Astrocyte (in vitro differentiated cells and primary cell): ENCODE data around the gene RPL10L. TPM values are rescaled to one million over a fixed set of nuclear protein-coding genes. Genes with fewer than 3 reads are reported as not detected.

ENCODE experiments used
- DNase-seq: peaks from one replicate; pipeline ENCODE4 v3.0.0-alpha.2; 2010; ENCODE audit warnings: low read depth
- FAIRE-seq: peaks from 2 replicates; lab custom pipeline; 2011; peaks lifted over from hg19 to GRCh38; lab: Jason Lieb, UNC
- H2AFZ ChIP-seq: 2 replicates; pipeline ENCODE4 v1.6.0; 2012; ENCODE audit warnings: low read depth, low read length, inconsistent platforms
- H3K27ac ChIP-seq: 2 replicates; pipeline ENCODE4 v1.5.1; 2011; ENCODE audit warnings: low read depth, low read length, inconsistent platforms
- H3K27me3 ChIP-seq: 2 replicates; pipeline ENCODE4 v1.6.0; 2011; ENCODE audit warnings: low read length, inconsistent platforms; ENCODE audit not compliant: insufficient read depth
- H3K36me3 ChIP-seq: 2 replicates; pipeline ENCODE4 v1.5.1; 2011; ENCODE audit warnings: low read length, inconsistent platforms; ENCODE audit not compliant: insufficient read depth
- H3K4me1 ChIP-seq: 2 replicates; pipeline ENCODE4 v1.5.1; 2011; ENCODE audit warnings: low read length, inconsistent platforms; ENCODE audit not compliant: insufficient read depth
- H3K4me2 ChIP-seq: 2 replicates; pipeline ENCODE4 v1.6.0; 2012; ENCODE audit warnings: low read length, inconsistent platforms
- H3K4me3 ChIP-seq: 2 replicates; pipeline ENCODE4 v1.5.1; 2011; ENCODE audit warnings: low read depth, mild to moderate bottlenecking, low read length, inconsistent platforms; ENCODE audit not compliant: insufficient read depth
- H3K79me2 ChIP-seq: 2 replicates; pipeline ENCODE4 v1.6.0; 2012; ENCODE audit warnings: mild to moderate bottlenecking, low read length, inconsistent platforms; ENCODE audit not compliant: insufficient read depth
- H3K9ac ChIP-seq: 2 replicates; pipeline ENCODE4 v1.6.0; 2012; ENCODE audit warnings: mild to moderate bottlenecking, low read length, inconsistent platforms
- H3K9me3 ChIP-seq: 2 replicates; pipeline ENCODE4 v1.5.1; 2012; ENCODE audit warnings: low read depth, mild to moderate bottlenecking, low read length, inconsistent platforms; ENCODE audit not compliant: insufficient read depth
- H4K20me1 ChIP-seq: 2 replicates; pipeline ENCODE4 v1.6.0; 2012; ENCODE audit warnings: low read length, inconsistent platforms; ENCODE audit not compliant: insufficient read depth
- H3K27ac Mint-ChIP-seq: one replicate; pipeline ENCODE4 v1.8.0; 2021; ENCODE audit warnings: mild to moderate bottlenecking, mixed read lengths; ENCODE audit not compliant: unreplicated experiment
- H3K27me3 Mint-ChIP-seq: one replicate; pipeline ENCODE4 v1.8.0; 2021; ENCODE audit warnings: low read depth, mixed read lengths; ENCODE audit not compliant: unreplicated experiment
- H3K36me3 Mint-ChIP-seq: one replicate; pipeline ENCODE4 v1.8.0; 2021; ENCODE audit warnings: low read depth, mixed read lengths; ENCODE audit not compliant: unreplicated experiment
- H3K4me1 Mint-ChIP-seq: one replicate; pipeline ENCODE4 v1.8.0; 2021; ENCODE audit warnings: low read depth, mixed read lengths; ENCODE audit not compliant: unreplicated experiment
- H3K4me3 Mint-ChIP-seq: one replicate; pipeline ENCODE4 v1.8.0; 2021; ENCODE audit warnings: mild to moderate bottlenecking, moderate library complexity, mixed read lengths; ENCODE audit not compliant: unreplicated experiment
- H3K9me3 Mint-ChIP-seq: one replicate; pipeline ENCODE4 v1.8.0; 2021; ENCODE audit warnings: mild to moderate bottlenecking, mixed read lengths; ENCODE audit not compliant: unreplicated experiment
- EZH2 ChIP-seq: IDR thresholded peaks from 2 replicates; pipeline ENCODE4 v1.6.1; 2012; ENCODE audit warnings: mild to moderate bottlenecking, low read length, inconsistent platforms; ENCODE audit not compliant: insufficient read depth
- total RNA-seq: library from RNA; stranded (reverse); gene quantifications from 2 replicates; pipeline ENCODE4 v1.2.1, GENCODE V29; 2021
- TF ChIP-seq, protein P1 (sequence below): IDR thresholded peaks from 2 replicates; pipeline ENCODE4 v1.5.1; 2011; ENCODE audit warnings: low read depth, mild to moderate bottlenecking, inconsistent platforms, low read length, moderate library complexity; ENCODE audit not compliant: insufficient read depth

The RPL10L gene
- total RNA-seq, 1 donor from 2014 or later = not detected

DNA sequence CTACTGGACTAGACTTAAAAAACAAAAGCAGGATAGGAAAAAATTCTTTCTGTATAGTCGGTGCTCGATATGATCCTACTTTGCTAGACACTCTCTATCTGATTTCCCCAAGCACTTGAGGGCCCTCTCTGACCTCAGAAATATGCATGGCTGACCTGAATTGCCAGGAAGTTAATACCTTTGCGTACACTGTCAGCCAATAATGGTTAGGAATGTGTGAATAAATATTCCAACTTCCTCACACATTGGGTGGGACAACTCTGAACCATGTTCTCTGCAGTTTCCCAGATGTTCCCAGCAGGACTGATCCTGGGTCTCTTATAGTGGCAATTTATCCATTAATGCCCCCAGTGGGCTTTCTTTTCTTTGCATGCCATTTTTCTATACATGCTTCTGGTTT lies 20.5 kb upstream of the RPL10L start:
- Mint-ChIP-seq H3K36me3 (no peaks in the 10 kb centered on the region), H3K9me3 (no peaks in the 10 kb centered on the region), H3K27me3 (no peaks in the 10 kb centered on the region), H3K4me1 (no peaks in the 10 kb centered on the region), H3K4me3 (no peak overlapping the region), H3K27ac (no peak overlapping the region)
- Histone ChIP-seq H4K20me1 (no peaks in the 10 kb centered on the region), H3K79me2 (no peaks in the 10 kb centered on the region), H3K9me3 (no peaks in the 10 kb centered on the region), H3K27ac (no peak overlapping the region), H3K4me1 (no peaks in the 10 kb centered on the region), H3K4me2 (no peak overlapping the region), H2AFZ (no peak overlapping the region), H3K9ac (no peak overlapping the region), H3K36me3 (no peaks in the 10 kb centered on the region), H3K4me3 (no peak overlapping the region), H3K27me3 (no peaks in the 10 kb centered on the region)
- DNase-seq (no peak), FAIRE-seq (no peak)
- TF ChIP-seq EZH2 = no peak
- TF ChIP-seq, protein P1, sequence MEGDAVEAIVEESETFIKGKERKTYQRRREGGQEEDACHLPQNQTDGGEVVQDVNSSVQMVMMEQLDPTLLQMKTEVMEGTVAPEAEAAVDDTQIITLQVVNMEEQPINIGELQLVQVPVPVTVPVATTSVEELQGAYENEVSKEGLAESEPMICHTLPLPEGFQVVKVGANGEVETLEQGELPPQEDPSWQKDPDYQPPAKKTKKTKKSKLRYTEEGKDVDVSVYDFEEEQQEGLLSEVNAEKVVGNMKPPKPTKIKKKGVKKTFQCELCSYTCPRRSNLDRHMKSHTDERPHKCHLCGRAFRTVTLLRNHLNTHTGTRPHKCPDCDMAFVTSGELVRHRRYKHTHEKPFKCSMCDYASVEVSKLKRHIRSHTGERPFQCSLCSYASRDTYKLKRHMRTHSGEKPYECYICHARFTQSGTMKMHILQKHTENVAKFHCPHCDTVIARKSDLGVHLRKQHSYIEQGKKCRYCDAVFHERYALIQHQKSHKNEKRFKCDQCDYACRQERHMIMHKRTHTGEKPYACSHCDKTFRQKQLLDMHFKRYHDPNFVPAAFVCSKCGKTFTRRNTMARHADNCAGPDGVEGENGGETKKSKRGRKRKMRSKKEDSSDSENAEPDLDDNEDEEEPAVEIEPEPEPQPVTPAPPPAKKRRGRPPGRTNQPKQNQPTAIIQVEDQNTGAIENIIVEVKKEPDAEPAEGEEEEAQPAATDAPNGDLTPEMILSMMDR = no peak

DNA sequence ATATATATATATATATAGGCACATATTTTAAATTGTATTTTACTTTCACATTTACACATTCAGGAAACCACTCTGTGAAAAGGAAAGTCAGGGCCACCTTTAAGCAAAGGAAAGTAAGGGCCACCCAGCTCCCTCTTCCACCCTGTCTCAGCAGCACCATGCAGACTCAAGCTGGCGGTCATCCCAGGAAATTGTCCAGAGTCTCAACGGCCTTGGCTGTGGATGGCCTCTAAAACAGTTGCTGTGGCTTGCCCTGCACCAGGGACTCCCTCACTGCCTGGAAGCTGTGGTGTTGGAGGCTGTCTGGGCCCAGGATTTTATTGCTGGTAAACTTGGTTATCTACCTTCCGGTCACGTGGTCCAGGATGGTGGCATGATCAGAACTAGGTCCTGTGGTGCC lies 11.8 kb upstream of the RPL10L start:
- no peak for FAIRE-seq
- no peak overlapping the region for H3K27ac Mint-ChIP-seq

GRCh38 chr14:46661728-46662127 lies 10.1 kb upstream of the RPL10L start:
- H3K36me3 Mint-ChIP-seq = no peaks in the 10 kb centered on the region
- H3K4me1 ChIP-seq = no peaks in the 10 kb centered on the region
- H3K27me3 ChIP-seq = no peaks in the 10 kb centered on the region
- no peaks in the 10 kb centered on the region for H3K27me3 Mint-ChIP-seq
- H3K36me3 ChIP-seq = no peaks in the 10 kb centered on the region
- no peak overlapping the region for H2AFZ ChIP-seq
- H3K27ac Mint-ChIP-seq = no peak overlapping the region
- H3K4me3 Mint-ChIP-seq = no peak overlapping the region
- peaks cover 5% of the 10 kb centered on the region for H3K9me3 Mint-ChIP-seq
- H3K27ac ChIP-seq = no peak overlapping the region
- H3K4me3 ChIP-seq = no peak overlapping the region
- H3K9me3 ChIP-seq = no peaks in the 10 kb centered on the region
- H4K20me1 ChIP-seq = no peaks in the 10 kb centered on the region
- H3K4me1 Mint-ChIP-seq = no peaks in the 10 kb centered on the region
- TF ChIP-seq EZH2 = no peak
- TF ChIP-seq, protein P1 = peak; percentile 5
- no peaks in the 10 kb centered on the region for H3K79me2 ChIP-seq
- H3K4me2 ChIP-seq = no peak overlapping the region
- H3K9ac ChIP-seq = no peak overlapping the region
- no peak for FAIRE-seq
- no peak for DNase-seq

More for the DNA sequence above, 11.8 kb upstream of the RPL10L start:
- no peak overlapping the region for H3K27ac ChIP-seq
- no peak overlapping the region for H3K4me3 Mint-ChIP-seq
- H2AFZ ChIP-seq = no peak overlapping the region
- H3K4me3 ChIP-seq = no peak overlapping the region
- no peaks in the 10 kb centered on the region for H3K9me3 ChIP-seq
- no peak overlapping the region for H3K4me2 ChIP-seq
- H3K27me3 Mint-ChIP-seq = no peaks in the 10 kb centered on the region
- no peak for DNase-seq
- H3K4me1 Mint-ChIP-seq = no peaks in the 10 kb centered on the region
- H3K36me3 Mint-ChIP-seq = no peaks in the 10 kb centered on the region
- H3K36me3 ChIP-seq = no peaks in the 10 kb centered on the region
- H3K4me1 ChIP-seq = no peaks in the 10 kb centered on the region
- no peak for TF ChIP-seq EZH2
- TF ChIP-seq, protein P1 = no peak
- no peaks in the 10 kb centered on the region for H3K79me2 ChIP-seq
- no peak overlapping the region for H3K9ac ChIP-seq
- no peaks in the 10 kb centered on the region for H4K20me1 ChIP-seq
- H3K27me3 ChIP-seq = no peaks in the 10 kb centered on the region
- peaks cover 5% of the 10 kb centered on the region for H3K9me3 Mint-ChIP-seq
